HFF-Myc (cell line): ENCODE measurements around the gene ARPIN.
"Not testable (repeated sequence)": the region's sequence is repeated elsewhere in the genome, so short reads cannot be mapped to it uniquely, and the experiment has no call there.

Source experiments
- DNase-seq: peaks from one replicate; pipeline ENCODE4 v3.0.0-alpha.2; 2011; ENCODE audit warnings: low read depth; ENCODE audit errors: extremely low read depth
- H3K4me3 ChIP-seq: replicated peaks from 2 replicates; pipeline ENCODE4 v1.5.1; 2011; ENCODE audit warnings: low read depth, mild to moderate bottlenecking, control low read depth, low read length
- TF ChIP-seq, protein P1 (sequence below): IDR thresholded peaks from 2 replicates; pipeline ENCODE4 v1.5.1; 2012; ENCODE audit warnings: mild to moderate bottlenecking, low read depth, low read length, control low read depth; ENCODE audit errors: missing control alignments

The ARPIN gene

GRCh38 chr15:89876396-89877082 is 36.2 kb downstream of the ARPIN start:
- TF ChIP-seq, protein P1, sequence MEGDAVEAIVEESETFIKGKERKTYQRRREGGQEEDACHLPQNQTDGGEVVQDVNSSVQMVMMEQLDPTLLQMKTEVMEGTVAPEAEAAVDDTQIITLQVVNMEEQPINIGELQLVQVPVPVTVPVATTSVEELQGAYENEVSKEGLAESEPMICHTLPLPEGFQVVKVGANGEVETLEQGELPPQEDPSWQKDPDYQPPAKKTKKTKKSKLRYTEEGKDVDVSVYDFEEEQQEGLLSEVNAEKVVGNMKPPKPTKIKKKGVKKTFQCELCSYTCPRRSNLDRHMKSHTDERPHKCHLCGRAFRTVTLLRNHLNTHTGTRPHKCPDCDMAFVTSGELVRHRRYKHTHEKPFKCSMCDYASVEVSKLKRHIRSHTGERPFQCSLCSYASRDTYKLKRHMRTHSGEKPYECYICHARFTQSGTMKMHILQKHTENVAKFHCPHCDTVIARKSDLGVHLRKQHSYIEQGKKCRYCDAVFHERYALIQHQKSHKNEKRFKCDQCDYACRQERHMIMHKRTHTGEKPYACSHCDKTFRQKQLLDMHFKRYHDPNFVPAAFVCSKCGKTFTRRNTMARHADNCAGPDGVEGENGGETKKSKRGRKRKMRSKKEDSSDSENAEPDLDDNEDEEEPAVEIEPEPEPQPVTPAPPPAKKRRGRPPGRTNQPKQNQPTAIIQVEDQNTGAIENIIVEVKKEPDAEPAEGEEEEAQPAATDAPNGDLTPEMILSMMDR = no peak
- DNase-seq = no peak
- H3K4me3 ChIP-seq = no peak overlapping the region

GRCh38 chr15:89875741-89876140 is 37.0 kb downstream of the ARPIN start:
- no peak overlapping the region for H3K4me3 ChIP-seq
- no peak for DNase-seq
- TF ChIP-seq, protein P1 = no peak

GRCh38 chr15:89874926-89875564 is 37.7 kb downstream of the ARPIN start:
- TF ChIP-seq, protein P1 = peak; percentile 97
- no peak for DNase-seq
- H3K4me3 ChIP-seq = no peak overlapping the region

DNA sequence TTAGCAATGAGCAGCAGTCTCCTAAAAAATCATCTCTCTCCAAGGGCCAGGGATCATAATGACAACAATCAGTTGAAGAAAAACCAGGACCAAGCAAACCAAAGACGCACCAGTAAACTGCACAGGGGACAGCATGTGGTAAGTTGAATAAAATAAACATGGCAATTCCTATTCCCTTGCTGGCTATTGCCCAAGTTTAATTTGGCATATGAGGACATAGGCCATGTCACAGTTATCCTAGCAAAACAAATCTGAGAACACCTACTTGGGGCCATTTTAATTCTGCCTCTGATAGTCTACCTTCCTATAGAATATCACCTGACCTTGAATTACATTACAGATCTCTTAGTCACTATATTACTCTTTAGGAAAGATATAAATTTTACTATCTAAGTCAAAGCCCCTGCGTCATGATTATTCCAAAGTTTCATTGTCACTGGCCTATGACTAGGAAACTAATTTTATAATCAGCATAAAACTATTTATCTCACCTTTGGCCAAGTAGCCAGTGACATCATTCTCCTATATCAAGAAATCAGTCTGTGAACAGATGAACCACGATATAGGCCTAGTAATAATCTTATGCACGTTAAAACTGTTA is 42.0 kb downstream of the ARPIN start:
- TF ChIP-seq, protein P1 = no peak
- no peak for DNase-seq
- H3K4me3 ChIP-seq = no peak overlapping the region

- TF ChIP-seq, protein P1 = no peak
- DNase-seq = no peak
These were observed 42.7 kb downstream of the ARPIN start for GRCh38 chr15:89870006-89870405.

GRCh38 chr15:89869490-89869889 is 43.3 kb downstream of the ARPIN start:
- not testable (repeated sequence) for DNase-seq, H3K4me3 ChIP-seq

More at GRCh38 chr15:89870006-89870405, 42.7 kb downstream of the ARPIN start:
- no peak overlapping the region for H3K4me3 ChIP-seq
